ENCODE results near the gene AQP12A. TPM values are rescaled to one million over a fixed set of nuclear protein-coding genes. Genes with fewer than 3 reads are reported as not detected.

AQP12A gene
- total RNA-seq, 1 donor from 2014 or later, result not detected

DNA sequence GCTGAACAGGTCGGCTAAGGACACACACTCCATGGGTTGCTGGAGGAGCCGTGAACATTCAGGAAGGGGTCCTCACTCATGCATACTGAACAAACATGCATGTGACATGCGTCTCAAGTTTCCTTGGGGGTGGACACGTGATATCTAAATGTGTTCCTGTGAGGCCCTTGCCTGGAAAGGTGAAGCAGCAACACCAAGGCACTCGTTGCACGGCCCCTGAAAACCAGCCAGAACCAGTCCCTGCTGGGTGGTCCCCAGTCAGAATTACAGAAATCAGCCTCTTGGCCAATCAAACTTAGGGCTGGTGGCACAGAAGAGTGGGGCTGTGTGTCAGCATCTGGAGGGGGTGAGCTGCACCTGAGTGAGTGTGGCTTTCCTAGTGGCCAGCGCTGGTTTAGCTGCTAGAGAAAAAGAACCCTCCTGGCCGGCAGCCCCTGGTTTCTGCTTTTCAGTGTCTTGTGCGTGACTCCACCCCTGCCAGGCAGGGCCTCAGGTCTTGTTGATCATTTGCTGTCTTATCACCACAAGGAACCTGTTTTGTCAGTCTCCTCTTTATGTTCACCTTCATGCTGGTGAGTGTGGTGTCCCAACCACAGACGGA is 5.8 kb upstream of the AQP12A start:
- TF ChIP-seq, protein P1, sequence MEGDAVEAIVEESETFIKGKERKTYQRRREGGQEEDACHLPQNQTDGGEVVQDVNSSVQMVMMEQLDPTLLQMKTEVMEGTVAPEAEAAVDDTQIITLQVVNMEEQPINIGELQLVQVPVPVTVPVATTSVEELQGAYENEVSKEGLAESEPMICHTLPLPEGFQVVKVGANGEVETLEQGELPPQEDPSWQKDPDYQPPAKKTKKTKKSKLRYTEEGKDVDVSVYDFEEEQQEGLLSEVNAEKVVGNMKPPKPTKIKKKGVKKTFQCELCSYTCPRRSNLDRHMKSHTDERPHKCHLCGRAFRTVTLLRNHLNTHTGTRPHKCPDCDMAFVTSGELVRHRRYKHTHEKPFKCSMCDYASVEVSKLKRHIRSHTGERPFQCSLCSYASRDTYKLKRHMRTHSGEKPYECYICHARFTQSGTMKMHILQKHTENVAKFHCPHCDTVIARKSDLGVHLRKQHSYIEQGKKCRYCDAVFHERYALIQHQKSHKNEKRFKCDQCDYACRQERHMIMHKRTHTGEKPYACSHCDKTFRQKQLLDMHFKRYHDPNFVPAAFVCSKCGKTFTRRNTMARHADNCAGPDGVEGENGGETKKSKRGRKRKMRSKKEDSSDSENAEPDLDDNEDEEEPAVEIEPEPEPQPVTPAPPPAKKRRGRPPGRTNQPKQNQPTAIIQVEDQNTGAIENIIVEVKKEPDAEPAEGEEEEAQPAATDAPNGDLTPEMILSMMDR (IDR thresholded peaks at IDR 0.05; ENCODE audit: partially characterized antibody, unreplicated experiment), result no peak
- no peaks in the 10 kb centered on the region for H3K36me3 Mint-ChIP-seq (ENCODE audit: unreplicated experiment)
- no peak overlapping the region for H3K4me3 Mint-ChIP-seq (ENCODE audit: unreplicated experiment)
- no peak for DNase-seq
- no peaks in the 10 kb centered on the region for H3K4me1 Mint-ChIP-seq (ENCODE audit: low read depth, unreplicated experiment)
- H3K27ac Mint-ChIP-seq (ENCODE audit: unreplicated experiment), result no peak overlapping the region
- H3K9me3 Mint-ChIP-seq (ENCODE audit: unreplicated experiment), result no peaks in the 10 kb centered on the region
- H3K27me3 Mint-ChIP-seq (ENCODE audit: unreplicated experiment), result no peaks in the 10 kb centered on the region

DNA sequence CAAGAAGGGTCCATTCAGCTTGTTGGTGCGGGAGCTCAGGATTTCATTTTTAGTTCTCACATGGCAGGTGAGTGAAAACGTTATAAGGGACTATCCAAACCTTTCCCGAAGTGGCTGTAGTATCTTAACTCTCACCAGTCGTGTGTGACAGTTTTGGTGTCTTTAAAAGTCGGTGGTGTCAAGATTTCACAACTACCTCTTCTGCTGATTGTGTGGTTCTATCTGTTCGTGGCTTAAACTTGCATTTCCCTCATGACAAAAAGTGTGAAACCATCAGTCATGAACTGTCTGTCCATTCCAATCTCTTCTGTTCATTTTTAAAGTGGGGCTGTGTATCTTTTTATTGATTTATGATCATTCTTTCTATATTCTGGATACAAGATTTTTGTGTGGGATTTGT is 5.2 kb upstream of the AQP12A start:
- H3K4me3 Mint-ChIP-seq (ENCODE audit: unreplicated experiment), result no peak overlapping the region
- no peaks in the 10 kb centered on the region for H3K4me1 Mint-ChIP-seq (ENCODE audit: low read depth, unreplicated experiment)
- H3K27ac Mint-ChIP-seq (ENCODE audit: unreplicated experiment), result no peak overlapping the region
- TF ChIP-seq, protein P1 (IDR thresholded peaks at IDR 0.05; ENCODE audit: partially characterized antibody, unreplicated experiment), result no peak
- no peaks in the 10 kb centered on the region for H3K36me3 Mint-ChIP-seq (ENCODE audit: unreplicated experiment)
- no peaks in the 10 kb centered on the region for H3K9me3 Mint-ChIP-seq (ENCODE audit: unreplicated experiment)
- no peaks in the 10 kb centered on the region for H3K27me3 Mint-ChIP-seq (ENCODE audit: unreplicated experiment)
- no peak for DNase-seq

DNA sequence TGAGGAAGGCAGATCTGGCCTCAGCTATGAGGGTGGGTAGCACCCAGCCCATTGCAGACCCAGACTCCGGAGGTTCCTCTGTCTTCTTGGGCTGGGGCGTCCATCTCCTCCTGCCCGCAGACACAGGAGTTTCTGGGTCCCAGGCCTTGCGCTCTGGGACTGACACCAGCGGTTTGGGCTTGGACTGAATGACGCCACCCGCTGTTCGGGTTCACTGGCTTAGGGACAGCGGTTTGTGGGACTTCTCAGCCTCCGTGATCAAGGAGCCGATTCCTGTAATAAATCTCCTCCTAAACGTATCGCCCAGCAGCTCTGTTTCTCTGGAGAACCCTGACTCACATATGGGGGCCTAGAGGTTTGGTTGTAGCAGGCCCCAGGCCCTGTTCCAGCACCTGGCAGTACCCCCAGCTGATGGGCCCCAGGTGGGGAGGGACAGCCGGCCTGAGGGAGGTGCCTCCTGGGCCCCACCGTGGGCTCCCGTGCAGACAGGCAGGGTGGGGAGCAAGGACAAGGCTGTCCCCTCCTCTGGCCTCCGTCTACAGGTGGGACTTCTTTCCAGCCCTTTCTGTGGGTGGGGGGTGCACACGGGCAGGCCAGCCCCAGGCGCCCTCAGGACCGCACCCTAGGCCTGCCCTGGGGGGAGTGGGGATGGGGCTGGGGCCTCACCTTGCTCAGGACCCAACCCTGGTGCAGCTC is 4.5 kb upstream of the AQP12A start:
- TF ChIP-seq, protein P1 (IDR thresholded peaks at IDR 0.05; ENCODE audit: partially characterized antibody, unreplicated experiment), result no peak
- Mint-ChIP-seq H3K4me1 (ENCODE audit: low read depth, unreplicated experiment) (no peaks in the 10 kb centered on the region), H3K27ac (ENCODE audit: unreplicated experiment) (no peak overlapping the region), H3K4me3 (ENCODE audit: unreplicated experiment) (no peak overlapping the region), H3K36me3 (ENCODE audit: unreplicated experiment) (no peaks in the 10 kb centered on the region), H3K27me3 (ENCODE audit: unreplicated experiment) (no peaks in the 10 kb centered on the region), H3K9me3 (ENCODE audit: unreplicated experiment) (no peaks in the 10 kb centered on the region)
- DNase-seq, result no peak

DNA sequence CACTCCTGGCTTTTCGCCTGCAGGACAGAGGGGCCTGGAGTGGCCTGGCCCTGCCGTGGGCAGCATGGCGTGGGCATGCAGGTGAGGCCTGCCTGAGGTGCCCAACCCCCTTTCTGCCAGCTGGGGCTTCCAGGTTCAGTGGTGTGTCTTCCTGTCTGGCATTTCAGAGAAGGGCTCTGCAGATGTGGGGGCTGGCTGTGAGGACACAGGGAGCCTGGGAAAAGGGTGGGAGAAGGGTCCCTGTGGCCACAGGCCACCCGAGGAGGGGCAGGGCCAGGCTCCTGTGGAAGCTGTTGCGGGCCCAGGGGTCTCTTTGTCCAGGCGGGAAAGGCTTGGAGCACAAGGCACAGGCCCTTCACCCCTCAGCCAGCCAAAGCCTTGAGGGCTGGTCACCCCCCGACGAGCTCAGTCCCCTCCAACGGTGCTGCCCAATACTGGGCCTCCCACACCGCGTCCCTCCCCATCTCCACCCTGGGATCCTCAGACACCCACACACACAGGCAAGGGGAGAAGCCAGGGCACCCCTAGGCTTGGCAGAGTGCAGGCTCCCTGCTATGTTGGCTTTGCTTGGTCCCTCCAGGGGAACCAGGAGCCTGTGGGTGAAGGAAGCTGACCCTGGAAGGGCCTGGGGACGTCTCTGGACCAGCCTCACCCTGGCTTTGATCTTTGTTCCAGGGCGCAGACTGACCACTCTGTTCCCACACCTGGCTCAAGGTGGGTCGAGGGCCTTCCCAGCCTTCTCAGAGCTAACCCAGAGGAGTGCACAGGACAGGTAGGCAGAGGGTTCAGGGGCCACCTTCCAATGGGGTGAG is 3.7 kb upstream of the AQP12A start:
- DNase-seq, result no peak
- H3K27ac Mint-ChIP-seq (ENCODE audit: unreplicated experiment), result no peak overlapping the region

More for the DNA sequence above, 3.7 kb upstream of the AQP12A start:
- no peaks in the 10 kb centered on the region for H3K36me3 Mint-ChIP-seq (ENCODE audit: unreplicated experiment)
- no peaks in the 10 kb centered on the region for H3K9me3 Mint-ChIP-seq (ENCODE audit: unreplicated experiment)
- TF ChIP-seq, protein P1 (IDR thresholded peaks at IDR 0.05; ENCODE audit: partially characterized antibody, unreplicated experiment), result no peak
- H3K4me1 Mint-ChIP-seq (ENCODE audit: low read depth, unreplicated experiment), result no peaks in the 10 kb centered on the region
- H3K4me3 Mint-ChIP-seq (ENCODE audit: unreplicated experiment), result no peak overlapping the region
- no peaks in the 10 kb centered on the region for H3K27me3 Mint-ChIP-seq (ENCODE audit: unreplicated experiment)

Measured in glutamatergic neuron (in vitro differentiated cells).